Parathyroid adenoma (tissue), 2 donors: ENCODE results near the gene XYLT1.

Experiments used
- H2AFZ ChIP-seq: fragments of 300-600 bp; sonication (generic); one replicate; pipeline ENCODE4 v1.7.0; 2017; ENCODE audit warnings: antibody characterized with exemption, mild to moderate bottlenecking
- H3K27ac ChIP-seq: fragments of 300-600 bp; sonication (generic); one replicate; pipeline ENCODE4 v1.7.0; 2017
- H3K27me3 ChIP-seq: fragments of 300-600 bp; sonication (generic); one replicate; pipeline ENCODE4 v1.7.0; 2017; ENCODE audit warnings: low read length; ENCODE audit not compliant: control insufficient read depth, insufficient read depth
- H3K36me3 ChIP-seq: fragments of 300-600 bp; sonication (generic); one replicate; pipeline ENCODE4 v1.7.0; 2017; ENCODE audit warnings: low read length; ENCODE audit not compliant: control insufficient read depth, insufficient read depth
- H3K4me1 ChIP-seq: fragments of 300-600 bp; sonication (generic); one replicate; pipeline ENCODE4 v1.7.0; 2017; ENCODE audit warnings: control low read depth
- H3K4me2 ChIP-seq: fragments of 300-600 bp; sonication (generic); one replicate; pipeline ENCODE4 v1.7.0; 2017; ENCODE audit warnings: low read length
- H3K4me3 ChIP-seq: fragments of 300-600 bp; sonication (generic); one replicate; pipeline ENCODE4 v1.7.0; 2017; ENCODE audit warnings: low read depth, low read length
- H3K79me2 ChIP-seq: fragments of 300-600 bp; sonication (generic); one replicate; pipeline ENCODE4 v1.7.0; 2017; ENCODE audit warnings: control low read depth
- H3K9ac ChIP-seq: fragments of 300-600 bp; sonication (generic); one replicate; pipeline ENCODE4 v1.7.0; 2017; ENCODE audit warnings: mild to moderate bottlenecking
- H3K9me3 ChIP-seq: fragments of 300-600 bp; sonication (generic); one replicate; pipeline ENCODE4 v1.7.0; 2017; ENCODE audit warnings: low read length; ENCODE audit not compliant: control insufficient read depth
- CTCF ChIP-seq: fragments of 300-600 bp; sonication (generic); IDR thresholded peaks from one replicate; pipeline ENCODE4 v1.7.0; 2017; ENCODE audit warnings: antibody characterized with exemption, mild to moderate bottlenecking
- donor health status: primary hyperparathyroidism.

The XYLT1 gene

GRCh38 chr16:17362946-17363345 lies 107.8 kb downstream of the XYLT1 start:
- peaks cover 29% of the 10 kb centered on the region for H3K4me1 ChIP-seq
- H3K4me2 ChIP-seq, result no peak overlapping the region
- no peak overlapping the region for H3K27ac ChIP-seq

GRCh38 chr16:17362183-17362582 lies 108.6 kb downstream of the XYLT1 start:
- Histone ChIP-seq H3K4me3 (no peak overlapping the region), H2AFZ (no peak overlapping the region), H3K9ac (no peak overlapping the region), H3K79me2 (no peaks in the 10 kb centered on the region), H3K27ac (no peak overlapping the region), H3K4me2 (no peak overlapping the region), H3K36me3 (no peaks in the 10 kb centered on the region), H3K9me3 (no peaks in the 10 kb centered on the region), H3K27me3 (no peaks in the 10 kb centered on the region), H3K4me1 (peaks cover 29% of the 10 kb centered on the region)
- TF ChIP-seq CTCF, result no peak

More at GRCh38 chr16:17362946-17363345, 107.8 kb downstream of the XYLT1 start:
- Histone ChIP-seq H3K9me3 (no peaks in the 10 kb centered on the region), H3K9ac (no peak overlapping the region), H3K4me3 (no peak overlapping the region), H2AFZ (no peak overlapping the region), H3K27me3 (no peaks in the 10 kb centered on the region), H3K79me2 (no peaks in the 10 kb centered on the region), H3K36me3 (no peaks in the 10 kb centered on the region)
- no peak for TF ChIP-seq CTCF

GRCh38 chr16:17360693-17361122 lies 110.1 kb downstream of the XYLT1 start:
- Histone ChIP-seq H3K4me1 (peaks cover 29% of the 10 kb centered on the region), H3K4me2 (no peak overlapping the region), H3K27me3 (no peaks in the 10 kb centered on the region), H3K79me2 (no peaks in the 10 kb centered on the region), H3K9me3 (no peaks in the 10 kb centered on the region), H3K4me3 (no peak overlapping the region), H3K27ac (no peak overlapping the region), H3K9ac (no peak overlapping the region), H3K36me3 (no peaks in the 10 kb centered on the region), H2AFZ (no peak overlapping the region)
- TF ChIP-seq CTCF, result no peak

GRCh38 chr16:17359788-17360390 lies 110.9 kb downstream of the XYLT1 start:
- peak overlapping the region; percentile 4 for H2AFZ ChIP-seq
- peaks cover 21% of the 10 kb centered on the region for H3K4me1 ChIP-seq
- H3K9me3 ChIP-seq, result no peaks in the 10 kb centered on the region
- no peak for TF ChIP-seq CTCF
- no peak overlapping the region for H3K4me3 ChIP-seq
- H3K36me3 ChIP-seq, result no peaks in the 10 kb centered on the region
- H3K79me2 ChIP-seq, result no peaks in the 10 kb centered on the region
- H3K27me3 ChIP-seq, result no peaks in the 10 kb centered on the region
- H3K27ac ChIP-seq, result no peak overlapping the region
- no peak overlapping the region for H3K9ac ChIP-seq
- no peak overlapping the region for H3K4me2 ChIP-seq

- H3K4me3 ChIP-seq, result no peak overlapping the region
- no peak overlapping the region for H3K27ac ChIP-seq
- H3K27me3 ChIP-seq, result no peaks in the 10 kb centered on the region
- no peak overlapping the region for H3K9ac ChIP-seq
- TF ChIP-seq CTCF, result no peak
- no peak overlapping the region for H2AFZ ChIP-seq
- H3K4me1 ChIP-seq, result peaks cover 11% of the 10 kb centered on the region
- H3K79me2 ChIP-seq, result no peaks in the 10 kb centered on the region
- no peaks in the 10 kb centered on the region for H3K9me3 ChIP-seq
- H3K36me3 ChIP-seq, result no peaks in the 10 kb centered on the region
- H3K4me2 ChIP-seq, result no peak overlapping the region
Measured at GRCh38 chr16:17358846-17359245, 111.9 kb downstream of the XYLT1 start.
